ENCODE data around the gene ARHGAP10.

GRCh38 chr4:147733716-147734344, 1.9 kb downstream of the ARHGAP10 start:
- no peak for TF ChIP-seq CTCF (IDR thresholded peaks at IDR 0.05; ENCODE audit: low read depth, low read length)
- no peak for TF ChIP-seq POLR2A (IDR thresholded peaks at IDR 0.05; ENCODE audit: extremely low read depth, insufficient read length)

Measured in NB4 (cell line).